ENCODE results near the gene CCP110.

Gene CCP110

DNA sequence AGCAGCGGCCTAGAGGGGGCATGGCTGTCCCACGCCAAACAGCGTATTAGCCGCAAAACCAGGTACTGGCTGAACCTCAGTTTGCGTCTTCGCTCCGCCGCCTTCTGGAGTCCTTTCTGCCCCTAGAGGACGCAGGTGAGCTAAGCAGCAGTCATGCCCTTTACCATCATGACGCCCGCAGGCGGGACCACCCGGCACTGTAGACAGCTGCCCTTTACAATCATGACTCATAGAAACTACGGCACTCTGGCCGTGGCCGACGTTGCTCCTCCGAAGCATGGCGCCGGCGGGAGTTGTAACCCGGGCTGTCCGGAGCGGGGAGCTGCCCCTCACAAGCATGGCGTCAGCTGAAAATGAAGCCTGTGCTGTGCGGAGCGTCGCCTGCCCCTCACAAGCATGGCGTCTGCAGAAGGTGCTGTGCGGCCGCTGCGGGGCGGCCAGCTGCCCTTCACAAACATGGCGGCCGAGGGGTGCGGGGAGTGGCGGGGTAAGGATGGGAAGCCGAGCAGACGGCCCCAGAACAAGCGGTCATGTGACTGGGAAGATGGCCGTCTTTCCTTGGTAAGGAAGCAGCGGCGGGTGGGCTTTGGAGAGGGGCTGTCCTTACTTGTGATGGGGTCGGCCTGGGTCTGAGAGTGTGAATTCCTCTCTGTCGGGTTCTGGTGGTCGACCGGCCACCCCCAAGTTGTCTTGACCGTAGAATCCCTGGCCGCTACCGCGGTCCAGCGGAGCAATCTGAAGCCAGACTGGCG, 31.6 kb downstream of the CCP110 start, which contains the start of gene VPS35L:
Gene VPS35L (plus strand): TSS at position 518 of the 752 bp plus-strand sequence. CDS start 27 bp downstream, at position 545.
- H3K27ac ChIP-seq = peak within 1 kb of the TSS; percentile 70

DNA sequence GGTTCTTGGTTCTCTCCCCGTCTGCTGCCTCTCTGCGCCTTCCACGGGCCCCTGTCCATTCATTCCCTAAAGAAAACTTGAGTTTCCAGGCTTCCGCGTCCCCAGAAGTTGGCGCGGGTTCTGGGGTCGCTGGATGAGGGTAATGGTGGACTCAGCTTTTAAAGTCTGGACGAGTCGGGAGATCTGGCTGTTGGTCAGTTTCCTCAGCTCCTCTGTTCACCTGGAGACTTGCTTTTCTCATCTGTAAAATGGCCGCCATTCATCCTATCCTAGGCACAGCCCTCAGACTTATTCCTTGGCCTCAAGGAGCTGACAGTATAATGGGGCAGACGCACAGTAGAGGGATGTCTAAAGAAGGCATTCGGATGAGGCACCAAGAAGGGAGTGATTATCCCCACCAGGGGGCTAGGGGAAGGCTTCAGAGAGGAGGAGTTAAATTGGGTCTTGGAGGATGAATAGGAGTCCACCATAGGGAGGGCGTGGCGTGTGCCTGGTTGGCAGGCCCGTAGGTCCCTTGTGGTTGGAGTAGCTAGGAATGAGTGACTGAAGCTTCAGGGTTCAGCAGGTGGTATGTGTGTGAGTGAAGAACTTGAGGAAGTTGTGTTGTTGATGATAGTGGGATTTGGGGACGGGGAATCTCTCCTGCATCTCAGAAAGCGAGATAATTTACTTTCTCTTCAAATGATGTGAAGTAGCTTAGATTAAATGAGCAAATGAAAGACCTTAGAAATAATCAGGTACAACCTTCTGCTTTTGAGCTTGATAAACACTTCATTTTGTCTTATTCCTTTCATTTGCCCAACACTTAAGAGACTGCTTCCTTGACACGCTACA, 32.4 kb downstream of the CCP110 start:
- TF ChIP-seq, protein P1, sequence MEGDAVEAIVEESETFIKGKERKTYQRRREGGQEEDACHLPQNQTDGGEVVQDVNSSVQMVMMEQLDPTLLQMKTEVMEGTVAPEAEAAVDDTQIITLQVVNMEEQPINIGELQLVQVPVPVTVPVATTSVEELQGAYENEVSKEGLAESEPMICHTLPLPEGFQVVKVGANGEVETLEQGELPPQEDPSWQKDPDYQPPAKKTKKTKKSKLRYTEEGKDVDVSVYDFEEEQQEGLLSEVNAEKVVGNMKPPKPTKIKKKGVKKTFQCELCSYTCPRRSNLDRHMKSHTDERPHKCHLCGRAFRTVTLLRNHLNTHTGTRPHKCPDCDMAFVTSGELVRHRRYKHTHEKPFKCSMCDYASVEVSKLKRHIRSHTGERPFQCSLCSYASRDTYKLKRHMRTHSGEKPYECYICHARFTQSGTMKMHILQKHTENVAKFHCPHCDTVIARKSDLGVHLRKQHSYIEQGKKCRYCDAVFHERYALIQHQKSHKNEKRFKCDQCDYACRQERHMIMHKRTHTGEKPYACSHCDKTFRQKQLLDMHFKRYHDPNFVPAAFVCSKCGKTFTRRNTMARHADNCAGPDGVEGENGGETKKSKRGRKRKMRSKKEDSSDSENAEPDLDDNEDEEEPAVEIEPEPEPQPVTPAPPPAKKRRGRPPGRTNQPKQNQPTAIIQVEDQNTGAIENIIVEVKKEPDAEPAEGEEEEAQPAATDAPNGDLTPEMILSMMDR (conservative IDR thresholded peaks at IDR 0.05) = no peak

More for the DNA sequence above, 31.6 kb downstream of the CCP110 start, which contains the start of gene VPS35L:
- TF ChIP-seq, protein P1 (conservative IDR thresholded peaks at IDR 0.05) = peak; percentile 71

GRCh38 chr16:19559242-19559910, 35.6 kb downstream of the CCP110 start:
- H3K27ac ChIP-seq = no peak overlapping the region
- TF ChIP-seq, protein P1 (conservative IDR thresholded peaks at IDR 0.05) = peak; percentile 72

More for the DNA sequence above, 32.4 kb downstream of the CCP110 start:
- peak overlapping the region; percentile 70 for H3K27ac ChIP-seq

DNA sequence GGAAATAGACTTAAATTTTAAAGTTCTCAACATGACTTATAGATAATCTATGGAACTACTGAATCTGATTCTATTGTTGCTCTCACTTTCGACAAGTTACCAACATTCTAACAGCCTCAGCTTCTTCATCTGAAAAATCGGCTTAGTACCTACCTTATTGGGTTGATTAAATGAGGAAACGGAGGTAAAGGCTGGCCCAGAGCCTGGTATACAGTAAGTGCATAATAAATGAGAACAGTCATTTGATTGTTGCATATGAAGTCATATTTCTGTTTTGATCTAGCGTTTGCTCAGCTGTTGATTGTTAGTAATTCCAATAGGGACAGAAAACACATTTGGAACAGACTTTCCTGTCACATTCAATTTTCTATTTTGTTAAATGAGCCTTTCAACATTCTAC, 36.3 kb downstream of the CCP110 start:
- TF ChIP-seq, protein P1 (conservative IDR thresholded peaks at IDR 0.05) = no peak
- no peak overlapping the region for H3K27ac ChIP-seq

DNA sequence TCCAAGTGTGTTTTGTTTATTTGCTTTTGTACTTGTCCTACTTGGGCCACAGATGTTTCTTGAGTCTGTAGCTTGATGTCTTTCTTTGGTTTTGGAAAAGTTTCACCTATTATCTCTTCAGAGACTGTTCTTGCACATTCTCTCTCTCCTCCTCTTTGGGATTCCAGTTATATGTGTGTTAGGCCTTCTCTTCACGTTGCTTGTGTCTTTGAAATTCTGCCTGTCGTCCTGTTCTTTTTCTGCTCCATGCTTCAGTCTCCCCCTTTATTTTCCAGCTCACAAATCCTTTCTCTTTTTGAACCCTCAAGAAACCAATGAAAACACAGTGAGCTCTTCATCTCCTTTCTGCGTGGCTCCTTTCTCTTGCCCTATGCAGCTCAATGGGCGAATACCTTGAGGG, 39.6 kb downstream of the CCP110 start:
- TF ChIP-seq, protein P1 (conservative IDR thresholded peaks at IDR 0.05) = no peak
- H3K27ac ChIP-seq = no peak overlapping the region

- no peak overlapping the region for H3K27ac ChIP-seq
- TF ChIP-seq, protein P1 (conservative IDR thresholded peaks at IDR 0.05) = no peak
Measured at GRCh38 chr16:19566362-19566761, 42.6 kb downstream of the CCP110 start.

DNA sequence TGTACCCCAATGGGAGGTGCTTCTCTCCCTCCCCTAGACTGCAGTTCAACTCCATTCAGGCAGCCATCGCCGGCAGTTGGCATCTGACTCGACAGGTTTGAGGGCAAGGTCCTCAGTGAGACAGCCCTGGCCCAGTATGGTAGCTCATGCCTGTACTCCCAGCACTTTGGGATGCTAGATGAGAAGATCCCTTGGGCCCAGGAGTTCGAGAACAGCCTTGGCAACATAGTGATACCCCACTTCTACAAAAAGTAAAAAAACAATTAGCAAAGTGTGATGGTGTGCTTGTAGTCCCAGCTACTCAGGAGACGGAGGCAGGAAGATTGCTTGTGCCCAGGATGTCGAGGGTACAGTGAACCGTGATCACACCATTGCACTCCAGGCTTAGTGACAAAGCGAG, 43.8 kb downstream of the CCP110 start:
- no peak overlapping the region for H3K27ac ChIP-seq
- TF ChIP-seq, protein P1 (conservative IDR thresholded peaks at IDR 0.05) = no peak
